SK-MEL-5 (cell line): Measurements from ENCODE around the gene VTI1A. TPM values are rescaled to one million over a fixed set of nuclear protein-coding genes. Genes with fewer than 3 reads are reported as not detected.
"Not testable (repeated sequence)": the region's sequence is repeated elsewhere in the genome, so short reads cannot be mapped to it uniquely, and the experiment has no call there.

ENCODE experiments used
- DNase-seq: peaks from one replicate; pipeline ENCODE4 v3.0.0-alpha.2; 2016; ENCODE audit warnings: low read depth, low spot score
- in situ Hi-C: cut with HindIII; loops from 2 replicates; pipeline ENCODE4 v1.10.0; 2016; ENCODE audit warnings: low sequenced_read_pairs, high pct_unique_total_duplicates, low pct_unique_long_range_greater_than_20kb
- total RNA-seq: library from RNA; depleted of rRNA; stranded (reverse); fragments of >200 nt; shearing (Covaris generic); gene quantifications from 2 replicates; pipeline ENCODE4 v1.2.3, GENCODE V29; 2014

The VTI1A gene
- total RNA-seq, 1 experiment from 2014 or later = 52.4 TPM

DNA sequence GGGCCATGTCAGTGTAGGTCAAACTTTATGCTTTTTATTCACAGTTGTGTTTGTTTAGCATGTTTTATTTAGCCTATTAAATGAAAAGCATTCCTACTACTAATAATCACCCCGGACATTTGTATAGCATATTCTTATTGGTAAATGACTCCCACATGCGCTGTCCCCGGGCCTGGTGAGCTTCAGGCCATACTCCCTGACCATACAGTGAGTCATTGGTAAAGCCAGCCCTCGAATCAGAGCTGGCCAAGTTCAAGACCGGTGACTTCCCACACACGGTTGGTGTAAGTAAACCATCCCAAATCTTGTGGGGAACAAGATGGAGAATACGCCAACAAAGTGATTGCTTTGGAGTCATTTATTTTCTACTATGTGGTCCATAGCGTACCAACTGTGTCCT lies 264.4 kb downstream of the VTI1A start:
- DNase-seq = no peak
- in situ Hi-C loops = no loop called here

DNA sequence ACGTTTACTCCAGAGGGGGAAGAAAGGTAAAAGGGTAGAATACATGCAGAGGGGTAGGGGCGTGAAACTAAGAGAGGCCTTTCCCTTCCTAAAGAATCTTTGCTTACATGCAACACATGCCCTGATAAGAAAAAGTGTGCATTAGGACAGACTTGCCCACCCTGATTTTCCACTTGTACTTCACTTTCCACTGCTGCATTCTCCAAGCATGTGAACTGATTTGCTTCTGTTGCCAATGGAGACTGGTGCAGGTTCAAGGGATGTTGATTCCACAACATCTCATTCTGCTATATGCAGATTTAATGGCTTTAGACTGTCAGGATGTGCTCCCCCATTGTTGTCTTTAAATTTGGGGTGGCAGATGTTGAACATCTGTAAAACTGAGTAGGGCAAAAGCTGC lies 265.5 kb downstream of the VTI1A start:
- in situ Hi-C loops = no loop called here
- DNase-seq = no peak

DNA sequence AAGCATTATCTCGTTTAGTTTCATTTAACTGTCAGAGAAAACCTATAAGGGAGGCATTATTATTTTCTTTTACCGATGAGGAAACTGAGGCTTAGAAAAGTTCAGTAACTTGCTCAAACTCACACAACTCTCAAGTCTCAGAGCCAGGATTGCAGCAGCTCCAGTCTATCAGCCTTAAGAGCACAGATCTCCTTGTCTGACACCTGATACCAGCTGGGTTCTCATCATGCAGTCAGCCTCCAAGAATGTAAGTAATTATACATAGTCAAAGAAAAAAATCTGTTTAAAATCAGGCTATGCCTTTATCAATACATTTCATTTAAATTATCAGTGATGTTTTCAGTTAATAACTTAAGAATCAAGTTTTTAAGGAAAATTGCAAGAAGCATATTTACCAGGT lies 266.4 kb downstream of the VTI1A start:
- in situ Hi-C loops = no loop called here
- DNase-seq = no peak

DNA sequence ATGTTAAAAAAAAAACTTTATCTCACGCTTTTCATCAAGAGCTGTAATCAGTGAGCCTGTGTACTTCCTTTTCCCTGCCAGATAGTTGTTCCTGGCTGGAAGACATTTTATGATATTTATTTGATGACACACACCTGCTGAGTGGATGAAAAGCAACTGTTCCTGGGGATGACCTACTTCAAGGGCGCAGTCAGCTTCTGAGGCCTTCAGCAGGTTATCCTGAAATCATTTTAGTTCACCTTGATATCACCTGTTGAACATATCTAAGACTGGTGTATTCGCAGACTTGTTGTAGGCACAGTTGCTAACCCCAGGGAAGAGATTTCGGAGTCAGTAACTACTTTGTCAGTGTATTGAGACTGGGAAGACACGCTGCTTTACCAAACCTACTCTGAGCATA lies 268.6 kb downstream of the VTI1A start:
- DNase-seq = no peak
- in situ Hi-C loops = no loop called here

DNA sequence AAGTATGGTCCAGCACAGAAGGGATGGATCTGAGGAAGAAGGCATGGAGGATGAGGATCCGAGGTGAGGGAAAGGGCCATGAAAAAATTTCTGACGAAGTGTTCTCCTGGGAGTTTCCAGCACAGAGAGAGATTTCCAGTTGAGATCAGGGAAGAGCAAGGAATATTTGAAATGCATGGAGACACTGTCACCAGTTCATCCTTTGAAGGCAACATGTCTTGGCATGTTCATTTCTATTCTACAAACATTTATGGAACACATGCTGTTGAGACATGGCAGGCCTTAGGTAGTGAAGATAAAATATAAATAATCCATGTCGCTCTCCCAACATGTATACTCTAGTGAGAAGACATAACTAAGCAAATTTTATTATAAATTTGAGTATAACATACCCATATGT lies 269.1 kb downstream of the VTI1A start:
- in situ Hi-C loops = no loop called here
- DNase-seq = no peak

DNA sequence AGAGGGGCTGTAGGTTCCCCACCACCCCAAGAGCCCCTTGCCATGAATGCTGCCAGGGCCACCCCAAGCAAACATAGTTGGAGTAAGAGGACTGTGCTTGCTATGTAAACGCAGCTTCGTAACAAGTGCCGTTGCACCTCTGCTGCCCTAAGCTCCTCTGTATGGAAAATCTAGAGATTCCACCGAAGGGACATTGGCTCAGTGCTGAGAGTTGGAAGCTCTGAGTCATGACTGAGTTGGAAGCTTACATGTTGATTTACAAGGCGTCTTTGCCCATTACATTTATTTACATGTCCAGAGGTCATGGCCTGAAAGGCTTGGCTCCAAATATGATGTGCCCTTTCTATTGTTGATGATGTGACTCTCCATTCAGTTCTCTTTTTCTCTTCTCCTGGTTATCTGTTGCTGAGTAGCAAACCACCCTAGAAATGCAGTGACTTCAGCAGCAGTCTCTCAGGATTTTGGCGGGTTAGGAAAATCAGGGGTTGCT lies 270.0 kb downstream of the VTI1A start:
- no peak for DNase-seq
- in situ Hi-C loops = no loop called here

DNA sequence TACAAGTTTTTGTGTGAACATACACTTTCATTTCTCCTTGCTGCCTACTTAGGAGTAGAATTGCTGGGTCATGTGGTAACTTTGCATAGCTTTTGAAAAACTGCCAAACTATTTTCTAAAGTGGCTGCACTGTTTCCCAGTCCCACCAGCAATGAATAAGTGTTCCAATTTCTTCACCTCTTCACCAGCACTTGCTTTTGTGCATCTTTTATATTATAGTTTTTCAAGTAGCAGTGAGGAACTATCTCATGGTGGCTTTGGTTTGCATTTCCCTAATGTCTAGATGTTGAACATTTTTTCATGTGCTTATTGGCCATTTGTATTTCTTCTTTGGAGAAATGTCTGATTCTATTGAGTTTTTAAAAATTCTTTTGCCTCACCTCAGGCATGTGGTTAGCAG lies 273.2 kb downstream of the VTI1A start:
- in situ Hi-C loops = no loop called here

DNA sequence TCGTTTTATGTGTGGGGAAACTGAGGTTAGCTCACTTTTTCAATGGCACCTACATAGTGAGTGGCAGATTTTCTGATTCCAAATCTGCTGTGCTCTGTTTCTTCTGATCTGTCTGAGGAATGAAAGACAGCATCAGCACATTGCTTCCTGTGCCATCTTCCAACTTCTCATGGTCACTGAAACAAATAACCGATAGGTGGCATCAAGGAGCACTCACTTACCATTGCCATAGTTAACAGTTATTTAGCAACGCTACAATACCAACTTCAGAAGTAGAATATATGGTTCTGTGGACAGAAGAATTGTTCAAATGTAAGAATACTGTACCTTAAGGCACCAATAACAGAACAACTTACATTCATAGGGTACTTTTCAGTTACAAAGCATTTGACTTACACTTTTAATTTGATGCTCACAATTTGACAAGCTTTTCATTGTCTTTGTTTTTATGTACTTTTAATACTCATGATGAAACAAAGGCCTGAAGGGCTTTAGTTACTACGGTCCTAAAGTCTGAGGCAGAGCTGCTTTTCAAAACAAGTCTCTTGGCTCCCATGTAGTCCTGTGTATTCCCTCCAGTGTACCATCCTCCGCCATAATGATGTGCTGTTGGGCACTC lies 274.2 kb downstream of the VTI1A start:
- DNase-seq = peak; percentile 81
- in situ Hi-C loops = no loop called here

More for the DNA sequence above, 273.2 kb downstream of the VTI1A start:
- DNase-seq = no peak

DNA sequence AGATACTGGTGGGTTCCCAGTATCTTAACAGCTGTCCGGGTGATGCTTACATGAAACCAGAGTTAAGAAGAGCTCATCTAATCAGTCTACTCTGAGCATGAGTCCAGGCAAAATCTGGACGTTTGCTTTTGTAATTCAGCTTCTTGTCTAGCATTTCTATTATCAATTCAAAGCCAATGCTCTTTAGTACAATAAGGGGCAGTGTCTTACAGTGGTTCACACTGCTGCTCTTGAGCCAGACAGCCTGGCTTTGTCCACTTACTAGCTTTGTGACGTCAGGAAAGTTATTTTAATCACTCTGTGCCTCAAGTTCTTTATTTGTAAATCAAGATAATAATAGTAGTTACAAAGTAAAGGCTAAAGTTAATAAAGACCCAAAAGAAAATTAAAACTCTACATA lies 275.7 kb downstream of the VTI1A start:
- in situ Hi-C loops = no loop called here

DNA sequence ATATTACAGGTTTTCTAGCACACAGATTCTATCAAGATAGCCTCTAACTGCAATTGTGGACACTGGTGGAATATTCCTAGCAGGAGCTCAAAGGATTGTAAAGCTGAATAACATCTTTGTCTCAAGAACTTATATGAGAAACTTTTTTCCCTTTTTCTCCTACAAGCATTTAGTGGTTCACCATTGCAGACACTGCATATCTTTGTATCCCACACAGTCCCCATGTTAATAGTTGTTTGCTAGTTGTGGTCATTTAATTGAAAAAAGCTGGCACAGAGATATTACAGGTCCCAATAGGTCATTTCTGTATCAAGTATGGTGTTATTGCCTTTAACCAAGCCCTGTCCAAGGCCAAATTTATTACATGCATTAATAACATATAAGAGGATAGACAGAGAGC lies 276.9 kb downstream of the VTI1A start:
- in situ Hi-C loops = no loop called here
- peak; percentile 55 for DNase-seq

More for the DNA sequence above, 275.7 kb downstream of the VTI1A start:
- DNase-seq = peak; percentile 84

DNA sequence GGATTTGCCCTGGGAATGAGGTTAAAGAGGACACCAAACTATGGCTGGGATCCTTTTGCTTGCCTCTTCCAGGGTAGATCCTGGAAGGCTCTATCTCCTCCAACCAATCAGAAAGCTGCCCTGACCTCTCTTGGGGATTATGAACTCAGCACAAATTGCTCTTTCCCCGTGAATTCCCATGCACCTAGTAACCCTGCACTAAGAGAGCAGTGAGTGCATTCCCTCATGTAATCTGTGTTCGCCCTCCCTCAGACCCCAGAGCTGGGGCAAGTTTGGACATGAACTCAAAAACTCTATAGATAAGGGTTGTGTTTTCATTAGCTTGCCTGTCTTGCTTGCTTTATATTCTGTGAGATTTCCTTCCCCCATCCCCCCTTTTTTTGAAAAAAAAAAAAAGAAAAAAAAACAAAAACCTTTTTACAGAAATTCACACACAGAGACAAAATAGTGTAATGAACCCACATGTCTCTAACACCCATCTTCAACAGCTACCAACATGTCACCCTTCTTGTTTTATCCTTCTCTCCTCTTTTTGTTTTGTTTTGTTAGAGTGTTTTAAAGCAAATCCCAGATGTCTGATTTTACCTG lies 277.5 kb downstream of the VTI1A start:
- peak; percentile 64 for DNase-seq
- in situ Hi-C loops = no loop called here

DNA sequence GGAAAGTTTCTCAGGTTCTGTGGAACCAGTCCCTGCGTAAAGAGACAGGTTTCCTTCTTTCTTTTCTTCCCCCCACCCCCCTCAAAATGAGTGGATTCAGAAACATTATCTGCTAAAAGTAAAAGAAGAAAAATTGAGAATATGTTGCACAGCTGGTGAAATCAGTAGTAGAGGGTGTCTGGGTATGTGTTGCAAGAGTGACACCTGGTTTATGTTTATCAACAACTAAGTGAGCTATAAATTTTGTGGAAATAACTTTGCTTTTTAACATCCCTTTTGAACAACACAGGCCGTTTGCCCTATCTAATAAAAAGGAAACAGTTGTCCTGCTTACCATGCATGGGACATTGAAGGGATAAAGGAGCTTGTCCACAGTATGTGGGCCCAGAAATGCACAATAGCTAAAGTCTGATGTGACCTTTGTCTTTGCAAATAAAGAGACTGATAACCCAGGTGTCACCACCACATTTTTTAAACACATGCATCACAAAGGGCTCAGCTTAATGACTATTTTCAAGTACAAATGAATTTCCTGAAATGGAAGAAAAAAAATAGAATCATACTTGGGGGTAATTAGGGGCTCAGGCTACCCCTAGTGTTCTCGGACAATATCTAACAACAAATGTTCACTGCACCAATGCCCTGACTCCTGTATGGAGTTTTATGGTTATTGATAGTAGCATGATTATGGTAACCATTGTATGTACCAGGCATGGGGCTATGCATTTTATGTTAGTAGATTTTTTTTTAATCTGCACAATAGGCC lies 281.3 kb downstream of the VTI1A start:
- DNase-seq = no peak
- in situ Hi-C loops = no loop called here

DNA sequence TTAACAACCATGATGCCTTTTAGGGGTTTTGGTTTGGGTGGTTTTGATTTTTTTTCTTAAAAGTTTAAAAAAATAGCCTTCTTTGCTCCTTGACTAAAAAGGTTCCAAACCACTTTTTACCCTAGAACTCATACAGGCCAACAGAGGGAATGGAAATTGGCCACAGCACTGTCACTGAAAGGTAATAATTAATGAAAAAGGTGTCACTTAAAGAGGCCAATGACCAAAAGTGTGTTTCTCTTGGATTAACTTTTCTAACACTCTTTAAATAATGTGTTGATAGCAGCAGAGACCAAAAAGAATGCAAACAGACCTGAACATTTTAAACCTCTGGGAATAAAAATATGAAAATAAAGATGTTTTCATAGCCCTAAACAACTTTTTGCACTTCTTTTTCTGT lies 282.0 kb downstream of the VTI1A start:
- in situ Hi-C loops = no loop called here
- no peak for DNase-seq

DNA sequence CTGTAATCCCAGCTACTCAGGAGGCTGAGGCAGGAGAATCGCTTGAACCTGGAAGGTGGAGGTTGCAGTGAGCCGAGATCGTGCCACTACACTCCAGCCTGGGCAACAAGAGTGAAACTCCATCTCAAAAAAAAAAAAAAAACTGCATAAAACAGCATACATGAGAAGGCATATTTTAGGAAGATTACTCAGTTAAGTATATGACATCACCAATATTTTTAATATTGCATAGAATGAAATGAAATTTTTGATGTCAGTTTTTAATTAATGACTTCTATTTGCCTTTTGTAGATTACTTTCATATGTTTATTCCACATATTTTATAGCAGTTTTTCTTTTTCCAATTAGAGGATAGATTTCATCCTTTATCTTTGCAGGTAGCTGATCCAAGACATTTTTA lies 284.4 kb downstream of the VTI1A start:
- DNase-seq, in situ Hi-C loops: not testable (repeated sequence)

DNA sequence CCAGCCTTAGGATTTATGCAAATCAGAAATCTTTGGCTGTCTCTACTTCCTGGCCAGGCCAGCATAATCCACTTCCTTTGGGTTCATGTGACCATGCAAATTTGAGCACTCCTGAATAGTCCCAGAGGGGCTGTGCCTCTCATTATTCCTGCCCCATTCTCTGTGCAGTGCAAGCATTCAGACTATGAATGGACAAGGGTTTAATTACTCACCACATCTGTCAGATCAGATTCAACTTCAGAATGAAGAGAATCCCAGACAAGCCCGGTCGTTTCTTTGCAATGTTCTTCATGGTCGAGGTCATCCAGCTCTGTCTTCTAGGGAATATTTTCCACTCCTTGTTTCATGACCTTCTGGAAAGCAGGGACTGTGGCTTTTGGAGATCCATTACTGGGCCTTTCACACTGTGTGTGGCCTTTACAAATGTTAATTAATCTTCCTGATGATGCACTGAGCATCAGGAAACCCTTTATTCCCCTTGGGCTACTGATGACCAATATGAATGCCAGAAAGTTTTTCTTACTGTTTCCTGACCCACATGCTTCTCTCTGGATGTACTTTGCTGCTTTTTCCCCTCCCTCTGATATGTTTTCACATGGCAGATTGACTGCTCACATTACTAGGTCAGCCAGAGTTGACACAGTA lies 285.4 kb downstream of the VTI1A start:
- in situ Hi-C loops = no loop called here
- peak; percentile 93 for DNase-seq

DNA sequence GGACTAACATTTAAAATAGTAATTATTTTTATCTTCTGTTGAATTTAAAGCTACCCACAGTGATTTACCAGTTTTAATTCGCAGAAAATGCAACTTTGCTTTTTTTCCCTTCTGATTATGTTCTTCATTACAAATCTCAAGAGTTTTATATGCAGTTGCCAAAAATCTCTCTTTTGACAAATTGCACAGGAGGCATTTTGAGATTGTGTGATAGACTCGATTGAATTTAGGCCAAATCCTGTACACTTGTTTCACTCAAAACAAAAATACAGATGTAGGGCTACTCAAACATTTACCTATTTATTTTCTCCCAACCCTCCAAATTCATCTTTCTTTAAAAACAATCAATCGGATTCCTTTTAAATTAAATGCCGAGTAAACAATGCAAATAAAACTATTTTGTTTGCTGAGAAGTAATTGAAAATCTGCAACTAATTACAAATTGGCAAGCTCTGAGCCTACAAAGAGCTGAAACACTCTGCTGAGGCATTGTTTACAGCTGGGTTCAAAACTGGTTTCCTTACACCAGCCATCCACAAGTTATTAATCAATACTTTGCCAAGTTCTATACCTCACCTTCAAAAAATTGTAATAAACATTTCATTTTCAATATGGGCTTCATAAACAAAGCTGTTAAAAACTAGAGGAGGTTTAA lies 288.2 kb downstream of the VTI1A start:
- in situ Hi-C loops = no loop called here
- no peak for DNase-seq

DNA sequence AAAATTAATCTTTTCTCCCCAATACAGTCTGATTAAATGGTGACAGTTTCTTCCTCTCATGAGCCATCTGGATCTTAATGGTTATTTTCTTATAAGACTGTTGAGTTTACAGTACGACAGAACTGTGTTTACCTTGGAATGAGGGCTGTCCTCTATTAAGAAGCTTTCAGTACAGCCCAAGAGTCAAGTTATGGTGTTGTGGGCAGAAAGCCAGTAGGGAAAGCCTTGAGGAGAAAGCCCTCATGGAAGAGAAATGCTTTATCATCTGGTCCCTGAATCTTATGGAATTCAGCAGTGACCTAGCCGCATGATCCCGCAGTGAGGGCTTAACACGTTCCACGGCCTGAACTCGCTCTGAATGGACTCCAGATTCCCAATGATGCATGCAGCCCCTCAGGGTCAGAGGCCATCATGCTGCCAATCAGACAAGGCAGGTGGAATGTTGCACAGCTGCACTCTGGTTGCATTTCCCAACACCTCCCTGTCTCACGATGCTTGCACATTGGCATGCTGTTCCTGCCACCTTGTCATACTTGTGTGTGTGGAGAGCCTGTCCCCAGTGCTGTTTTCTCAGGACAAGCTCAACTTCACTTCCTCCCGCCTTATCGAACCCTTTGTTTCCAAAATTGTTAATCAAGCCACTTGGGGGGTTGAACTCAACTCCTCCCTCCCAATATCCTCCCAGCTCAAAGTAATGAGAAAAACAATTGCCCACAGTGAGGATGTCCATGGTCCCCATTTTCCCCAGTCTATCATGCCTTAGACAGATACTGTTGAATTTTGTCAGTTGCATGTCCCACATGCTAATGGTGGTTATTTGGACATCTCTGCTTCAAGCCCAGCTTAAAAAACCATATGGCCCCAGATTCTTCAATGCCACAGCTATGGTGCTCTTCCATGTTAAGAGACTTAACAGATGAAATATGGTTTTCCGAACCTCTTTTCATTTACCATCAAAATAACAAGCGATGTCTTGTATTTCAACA lies 291.9 kb downstream of the VTI1A start:
- in situ Hi-C loops = no loop called here
- DNase-seq = no peak
